PC-3 (cell line): ENCODE results near the gene SMPD3. TPM values are rescaled to one million over a fixed set of nuclear protein-coding genes. Genes with fewer than 3 reads are reported as not detected.

Experiments
- ATAC-seq: fragments of 200-7000 bp; cut with Tn5 transposase; 2 replicates; pipeline ENCODE4 v1.9.1; 2020; ENCODE audit warnings: mild to moderate bottlenecking, moderate library complexity
- BruUV-seq: library from RNA; stranded (reverse); fragments of 400-500 nt; replicated peaks from 2 replicates; lab custom pipeline; 2021; lab: Mats Ljungman, UMichigan
- CTCF ChIA-PET: fragments of 300-600 bp; sonication (Branson Sonifier 250); formaldehyde crosslinking; loops from one replicate; lab custom pipeline; 2022; ENCODE audit warnings: antibody characterized with exemption; lab: Charles Lee
- POLR2A ChIA-PET: fragments of 300-600 bp; sonication (Branson Sonifier 250); formaldehyde crosslinking; loops from one replicate; lab custom pipeline; 2022; ENCODE audit warnings: antibody characterized with exemption; ENCODE audit not compliant: unreplicated experiment; lab: Charles Lee
- DNase-seq: peaks from one replicate; pipeline ENCODE4 v3.0.0-alpha.2; 2015
- H2AFZ ChIP-seq: fragments of 300-600 bp; sonication (generic); 2 replicates; pipeline ENCODE4 v1.6.0; 2016; ENCODE audit warnings: antibody characterized with exemption, low read length
- H3F3A ChIP-seq: fragments of 300-600 bp; sonication (generic); one replicate; pipeline ENCODE4 v1.6.0; 2017; ENCODE audit warnings: antibody characterized with exemption, low read length, control low read depth, mild to moderate bottlenecking; ENCODE audit not compliant: unreplicated experiment
- H3K27ac ChIP-seq: fragments of 300-600 bp; sonication (generic); 2 replicates; pipeline ENCODE4 v1.5.1; 2016; ENCODE audit warnings: mild to moderate bottlenecking, low read length
- H3K27me3 ChIP-seq: fragments of 300-600 bp; sonication (generic); 2 replicates; pipeline ENCODE4 v1.6.1; 2016; ENCODE audit warnings: low read length, mixed read lengths
- H3K36me3 ChIP-seq: fragments of 300-600 bp; sonication (generic); 2 replicates; pipeline ENCODE4 v1.6.1; 2016; ENCODE audit warnings: low read depth, mixed run types, low read length, mixed read lengths
- H3K4me1 ChIP-seq: fragments of 300-600 bp; sonication (generic); 2 replicates; pipeline ENCODE4 v1.5.1; 2016; ENCODE audit warnings: low read length; ENCODE audit not compliant: insufficient read depth
- H3K4me2 ChIP-seq: fragments of 300-600 bp; sonication (generic); 2 replicates; pipeline ENCODE4 v1.6.0; 2016; ENCODE audit warnings: low read length
- H3K4me3 ChIP-seq: fragments of 300-600 bp; sonication (generic); 2 replicates; pipeline ENCODE4 v1.5.1; 2016; ENCODE audit warnings: mild to moderate bottlenecking, low read length, mixed read lengths
- H3K79me2 ChIP-seq: fragments of 300-600 bp; sonication (generic); 2 replicates; pipeline ENCODE4 v1.6.1; 2017; ENCODE audit warnings: low read length, mixed read lengths
- H3K9ac ChIP-seq: fragments of 300-600 bp; sonication (generic); 2 replicates; pipeline ENCODE4 v1.6.0; 2016; ENCODE audit warnings: mild to moderate bottlenecking, low read length
- H3K9me2 ChIP-seq: fragments of 300-600 bp; sonication (generic); replicated peaks from 2 replicates; pipeline ENCODE4 v1.6.1; 2016; ENCODE audit warnings: mixed run types, low read length, mixed read lengths
- H3K9me3 ChIP-seq: fragments of 300-600 bp; sonication (generic); 2 replicates; pipeline ENCODE4 v1.6.1; 2016; ENCODE audit warnings: low read length, mixed read lengths
- H4K20me1 ChIP-seq: fragments of 300-600 bp; sonication (generic); 2 replicates; pipeline ENCODE4 v1.6.1; 2016; ENCODE audit warnings: low read length, mixed read lengths
- CTCF ChIP-seq: fragments of 300-600 bp; sonication (generic); conservative IDR thresholded peaks from 2 replicates; pipeline ENCODE4 v1.5.1; 2017; ENCODE audit warnings: antibody characterized with exemption, low read depth, mild to moderate bottlenecking, low read length
- EZH2 ChIP-seq: fragments of 300-600 bp; sonication (generic); IDR thresholded peaks from one replicate; pipeline ENCODE4 v1.6.1; 2017; ENCODE audit warnings: antibody characterized with exemption, mild to moderate bottlenecking, low read length; ENCODE audit not compliant: unreplicated experiment
- EZH2phosphoT487 ChIP-seq: fragments of 300-600 bp; sonication (generic); IDR thresholded peaks from 2 replicates; pipeline ENCODE4 v1.6.1; 2018; ENCODE audit warnings: mild to moderate bottlenecking, antibody characterized with exemption, low read length, borderline replicate concordance
- intact Hi-C: fragments of 100-400 bp; cut with micrococcal nuclease; formaldehyde crosslinking; loops from 2 replicates; pipeline ENCODE4 v1.9.0; 2023
- total RNA-seq: library from RNA; depleted of rRNA; stranded (reverse); fragments of >200 nt; gene quantifications from 2 replicates; pipeline ENCODE4 v1.2.3, GENCODE V29; 2014

SMPD3 gene
- total RNA-seq, 1 experiment from 2014 or later = not detected

- no peak overlapping the region for H3K27ac ChIP-seq
- ChIA-PET CTCF (no interaction called here), POLR2A (no interaction called here)
- no peak for ATAC-seq
- H3K36me3 ChIP-seq = no peaks in the 10 kb centered on the region
- intact Hi-C loops = no loop called here
- H3K79me2 ChIP-seq = no peaks in the 10 kb centered on the region
- H3K9me3 ChIP-seq = no peaks in the 10 kb centered on the region
- peaks cover 15% of the 10 kb centered on the region for H3K4me1 ChIP-seq
- no peaks in the 10 kb centered on the region for H3F3A ChIP-seq
- H3K4me3 ChIP-seq = no peak overlapping the region
- H3K9ac ChIP-seq = no peak overlapping the region
- no TSS peak for BruUV-seq
- no peaks in the 10 kb centered on the region for H4K20me1 ChIP-seq
- H3K4me2 ChIP-seq = no peak overlapping the region
- H2AFZ ChIP-seq = no peak overlapping the region
- no peaks in the 10 kb centered on the region for H3K9me2 ChIP-seq
- no peak for DNase-seq
- no peak for TF ChIP-seq CTCF
- no peak for TF ChIP-seq EZH2
- TF ChIP-seq EZH2phosphoT487 = no peak
- no peaks in the 10 kb centered on the region for H3K27me3 ChIP-seq
These were observed 45.2 kb upstream of the SMPD3 start for GRCh38 chr16:68493412-68494070.

DNA sequence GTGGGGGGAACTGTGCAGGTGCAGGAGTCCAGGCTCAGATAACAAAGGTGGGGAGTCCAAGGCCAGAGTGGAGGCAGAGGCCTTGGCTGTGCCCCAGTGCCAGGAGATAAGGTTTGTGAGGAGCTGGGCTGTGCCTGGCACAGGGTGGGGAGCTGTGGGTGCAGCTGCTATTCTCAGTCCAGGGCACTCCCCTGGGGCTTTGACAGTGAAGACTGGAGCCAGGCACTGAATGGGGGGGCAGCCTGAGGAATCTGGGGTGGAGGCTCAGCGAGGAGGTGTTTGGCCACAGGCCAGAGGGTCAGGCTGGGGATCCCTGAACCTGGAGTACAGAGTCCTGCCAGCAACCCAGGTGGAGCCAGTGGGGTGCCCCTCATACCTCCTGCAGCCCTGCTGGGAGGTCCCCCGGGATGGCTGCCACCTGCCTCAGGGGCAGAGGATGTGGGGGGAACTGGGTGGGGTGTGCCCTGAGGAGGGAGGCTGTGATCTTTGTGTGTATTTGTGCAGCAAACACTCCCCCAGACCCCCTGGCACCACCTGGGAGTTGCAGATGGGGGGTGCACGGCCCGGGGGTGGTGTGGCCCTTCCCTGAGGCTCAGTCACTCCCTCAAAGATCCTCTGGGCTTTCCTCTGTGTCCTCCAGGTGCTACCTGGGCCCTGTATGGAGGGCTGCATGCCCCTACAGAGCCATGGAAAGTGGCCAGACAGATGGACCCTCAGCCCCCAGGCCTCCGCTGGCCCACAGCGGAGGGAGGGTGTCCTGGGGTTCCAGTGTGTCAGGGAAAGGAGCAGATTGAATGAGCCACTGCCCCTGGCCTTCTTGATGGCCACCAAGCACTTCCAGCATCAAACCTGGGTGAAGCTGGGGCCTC lies 44.5 kb upstream of the SMPD3 start:
- Histone ChIP-seq H3K4me3 (no peak overlapping the region), H3K79me2 (no peaks in the 10 kb centered on the region), H2AFZ (no peak overlapping the region), H3K27me3 (no peaks in the 10 kb centered on the region), H3K4me2 (no peak overlapping the region), H4K20me1 (no peaks in the 10 kb centered on the region), H3K9ac (no peak overlapping the region), H3K4me1 (peaks cover 15% of the 10 kb centered on the region), H3K36me3 (no peaks in the 10 kb centered on the region), H3K9me3 (no peaks in the 10 kb centered on the region), H3K9me2 (no peaks in the 10 kb centered on the region), H3F3A (no peaks in the 10 kb centered on the region), H3K27ac (no peak overlapping the region)
- BruUV-seq = no TSS peak
- intact Hi-C loops = no loop called here
- ATAC-seq (no peak), DNase-seq (no peak)
- ChIA-PET POLR2A (no interaction called here), CTCF (no interaction called here)
- TF ChIP-seq EZH2 = no peak

DNA sequence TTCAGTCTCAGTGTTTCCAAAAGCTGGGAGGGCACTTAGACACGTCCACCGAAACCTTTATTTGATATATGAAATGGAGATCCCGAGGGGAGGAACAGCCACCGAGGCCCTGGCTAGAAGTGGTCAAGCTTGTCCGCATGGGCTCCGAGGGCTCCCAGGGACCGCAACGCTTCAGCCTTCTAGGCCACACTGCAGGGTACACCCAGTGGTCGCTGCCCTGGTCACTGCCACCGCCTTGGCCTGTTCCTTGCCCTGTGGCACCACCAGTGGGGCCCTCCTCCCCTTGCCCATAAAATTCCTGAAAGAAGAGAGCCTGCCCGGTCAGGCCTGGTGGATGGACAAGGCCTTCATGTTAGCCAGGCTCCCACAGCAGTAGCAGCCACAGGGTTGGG lies 43.8 kb upstream of the SMPD3 start:
- H3K27me3 ChIP-seq = no peaks in the 10 kb centered on the region
- no peak overlapping the region for H3K4me2 ChIP-seq
- H3K4me3 ChIP-seq = no peak overlapping the region
- H2AFZ ChIP-seq = no peak overlapping the region
- no peaks in the 10 kb centered on the region for H3K36me3 ChIP-seq
- no peak overlapping the region for H3K27ac ChIP-seq
- peaks cover 15% of the 10 kb centered on the region for H3K4me1 ChIP-seq
- BruUV-seq = no TSS peak
- ATAC-seq (no peak), DNase-seq (no peak)
- POLR2A ChIA-PET = no interaction called here
- no peak overlapping the region for H3K9ac ChIP-seq
- no peaks in the 10 kb centered on the region for H3F3A ChIP-seq
- CTCF ChIA-PET = no interaction called here
- no peaks in the 10 kb centered on the region for H3K9me3 ChIP-seq
- intact Hi-C loops = no loop called here
- H3K9me2 ChIP-seq = no peaks in the 10 kb centered on the region
- no peak for TF ChIP-seq CTCF
- no peak for TF ChIP-seq EZH2phosphoT487
- no peak for TF ChIP-seq EZH2
- no peaks in the 10 kb centered on the region for H4K20me1 ChIP-seq
- H3K79me2 ChIP-seq = no peaks in the 10 kb centered on the region
